Trophoblast cell (in vitro differentiated cells and primary cell): ENCODE data around the gene RIC8B.
A peak's percentile ranks its signal among the peaks of the same experiment; 100 is the strongest.

Source experiments
- DNase-seq, 2 donors: peaks; one replicate each; pipeline ENCODE4 v3.0.0-alpha.2; 2016
- H2AFZ ChIP-seq: 2 replicates; pipeline ENCODE4 v1.6.1; 2013; ENCODE audit warnings: low read length, moderate library complexity, mild to moderate bottlenecking; ENCODE audit not compliant: insufficient read depth, poor library complexity
- H2AK5ac ChIP-seq: 2 replicates; pipeline ENCODE4 v1.6.1; 2013; ENCODE audit warnings: mild to moderate bottlenecking, low read length
- H2BK120ac ChIP-seq: 2 replicates; pipeline ENCODE4 v1.6.1; 2013; ENCODE audit warnings: low read length, mild to moderate bottlenecking, moderate library complexity; ENCODE audit not compliant: insufficient read depth, poor library complexity
- H2BK12ac ChIP-seq: 2 replicates; pipeline ENCODE4 v1.6.1; 2013; ENCODE audit warnings: mild to moderate bottlenecking, low read length, moderate library complexity
- H2BK5ac ChIP-seq: 2 replicates; pipeline ENCODE4 v1.6.1; 2013; ENCODE audit warnings: low read length, low read depth, moderate library complexity, mild to moderate bottlenecking; ENCODE audit not compliant: poor library complexity
- H3K14ac ChIP-seq: 2 replicates; pipeline ENCODE4 v1.6.1; 2013; ENCODE audit warnings: mild to moderate bottlenecking, low read length
- H3K18ac ChIP-seq: 2 replicates; pipeline ENCODE4 v1.6.1; 2013; ENCODE audit warnings: mild to moderate bottlenecking, low read length
- H3K23ac ChIP-seq: 2 replicates; pipeline ENCODE4 v1.6.1; 2013; ENCODE audit warnings: low read length
- H3K27ac ChIP-seq: 2 replicates; pipeline ENCODE4 v1.5.1; 2013; ENCODE audit warnings: low read depth, mild to moderate bottlenecking, inconsistent platforms, low read length, moderate library complexity
- H3K27me3 ChIP-seq: 2 replicates; pipeline ENCODE4 v1.6.1; 2013; ENCODE audit warnings: inconsistent platforms, mild to moderate bottlenecking, low read length, moderate library complexity; ENCODE audit not compliant: insufficient read depth
- H3K36me3 ChIP-seq, 2 experiments: 1 replicate in 1 of 2; 2 replicates in 1 of 2; pipeline ENCODE4 v1.6.1; 2013; ENCODE audit warnings: low read length in 2 of 2, mild to moderate bottlenecking in 2 of 2, moderate library complexity in 1 of 2; ENCODE audit not compliant: insufficient read depth in 2 of 2, control insufficient read depth in 1 of 2
- H3K4ac ChIP-seq: 2 replicates; pipeline ENCODE4 v1.6.1; 2013; ENCODE audit warnings: low read depth, mild to moderate bottlenecking, low read length, moderate library complexity
- H3K4me1 ChIP-seq, 2 experiments: 1 replicate in 1 of 2; 2 replicates in 1 of 2; pipeline ENCODE4 v1.6.1; 2013; ENCODE audit warnings: low read length in 2 of 2, mild to moderate bottlenecking in 2 of 2, moderate library complexity in 1 of 2; ENCODE audit not compliant: insufficient read depth in 2 of 2, control insufficient read depth in 1 of 2
- H3K4me2 ChIP-seq: 2 replicates; pipeline ENCODE4 v1.6.1; 2013; ENCODE audit warnings: inconsistent platforms, mild to moderate bottlenecking, low read length, moderate library complexity
- H3K4me3 ChIP-seq: 2 replicates; pipeline ENCODE4 v1.5.1; 2013; ENCODE audit warnings: mild to moderate bottlenecking, low read depth, low read length, inconsistent platforms
- H3K79me1 ChIP-seq: one replicate; pipeline ENCODE4 v1.6.1; 2013; ENCODE audit warnings: low read length
- H3K79me2 ChIP-seq: 2 replicates; pipeline ENCODE4 v1.6.1; 2013; ENCODE audit warnings: low read length, mild to moderate bottlenecking; ENCODE audit not compliant: control insufficient read depth, insufficient read depth, poor library complexity
- H3K9ac ChIP-seq: 2 replicates; pipeline ENCODE4 v1.6.1; 2013; ENCODE audit warnings: mild to moderate bottlenecking, low read length
- H3K9me3 ChIP-seq: 2 replicates; pipeline ENCODE4 v1.6.1; 2013; ENCODE audit warnings: low read depth, mild to moderate bottlenecking, control low read depth, inconsistent platforms, low read length; ENCODE audit not compliant: insufficient read depth
- H4K12ac ChIP-seq: 2 replicates; pipeline ENCODE4 v1.6.1; 2013; ENCODE audit warnings: low read depth, mild to moderate bottlenecking, low read length, moderate library complexity
- H4K8ac ChIP-seq: 2 replicates; pipeline ENCODE4 v1.6.1; 2013; ENCODE audit warnings: low read depth, mild to moderate bottlenecking, low read length, moderate library complexity
- H4K91ac ChIP-seq: one replicate; pipeline ENCODE4 v1.6.1; 2013; ENCODE audit warnings: low read depth, mild to moderate bottlenecking, low read length, moderate library complexity
- WGBS: extraction: QIAGEN DNeasy Blood & Tissue Kit; methylation state at CpG from one replicate; pipeline ENCODE4 v1.1.7; 2013; ENCODE audit warnings: missing lambda C conversion rate; ENCODE audit not compliant: insufficient read length, insufficient coverage; ENCODE audit errors: extremely low coverage; 5-methylcytosine and 5-hydroxymethylcytosine counted together

RIC8B gene

GRCh38 chr12:106753526-106753925, 21.0 kb upstream of the RIC8B start:
- Histone ChIP-seq H4K8ac (no peak overlapping the region), H3K18ac (no peak overlapping the region), H3K27me3 (no peaks in the 10 kb centered on the region), H2BK5ac (no peak overlapping the region), H3K23ac (peak overlapping the region; percentile 18), H3K14ac (no peak overlapping the region), H3K4ac (no peak overlapping the region), H3K9ac (no peak overlapping the region), H3K4me2 (no peak overlapping the region), H3K36me3 (no peaks in the 10 kb centered on the region), H4K91ac (no peak overlapping the region), H2BK120ac (no peak overlapping the region), H3K79me2 (no peaks in the 10 kb centered on the region), H2AK5ac (no peak overlapping the region), H2AFZ (no peak overlapping the region), H3K27ac (no peak overlapping the region), H3K4me3 (no peak overlapping the region), H3K79me1 (no peaks in the 10 kb centered on the region), H3K4me1 (no peaks in the 10 kb centered on the region), H4K12ac (no peak overlapping the region), H2BK12ac (no peak overlapping the region), H3K9me3 (no peaks in the 10 kb centered on the region)
- no peak for DNase-seq
- no CpG with 5 or more reads among the region's 7 CpGs for WGBS

DNA sequence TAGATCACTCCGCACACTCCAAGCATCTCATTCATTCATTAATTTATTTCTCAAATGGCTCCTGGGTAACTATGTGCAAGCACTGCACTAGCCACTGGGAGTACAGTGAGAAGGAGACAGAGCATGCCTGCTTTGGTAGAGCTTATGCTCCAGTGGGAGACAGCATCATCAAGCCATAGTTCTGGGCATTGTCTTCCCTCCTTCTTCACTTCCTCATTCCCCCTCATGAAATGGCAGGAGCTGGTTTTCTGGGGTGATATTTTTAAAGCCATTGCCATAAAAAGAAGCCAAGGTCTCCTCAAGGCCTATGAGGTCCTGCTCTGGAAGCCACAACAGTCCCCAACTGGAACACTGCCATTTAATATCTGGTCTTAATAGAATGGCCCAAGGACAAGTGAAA, 20.2 kb upstream of the RIC8B start:
- no peaks in the 10 kb centered on the region for H3K79me1 ChIP-seq
- no peak overlapping the region for H3K27ac ChIP-seq
- H3K4me3 ChIP-seq: no peak overlapping the region
- no peaks in the 10 kb centered on the region for H3K27me3 ChIP-seq
- no peak overlapping the region for H4K91ac ChIP-seq
- no peak overlapping the region for H2AFZ ChIP-seq
- H3K4me1 ChIP-seq: no peaks in the 10 kb centered on the region
- H3K23ac ChIP-seq: no peak overlapping the region
- H3K9ac ChIP-seq: no peak overlapping the region
- H3K9me3 ChIP-seq: no peaks in the 10 kb centered on the region
- no peak overlapping the region for H2BK120ac ChIP-seq
- no peaks in the 10 kb centered on the region for H3K36me3 ChIP-seq
- no peaks in the 10 kb centered on the region for H3K79me2 ChIP-seq
- no peak overlapping the region for H2BK5ac ChIP-seq
- no peak overlapping the region for H2AK5ac ChIP-seq
- H2BK12ac ChIP-seq: no peak overlapping the region
- whole genome bisulfite sequencing: no CpG with 5 or more reads among the region's 1 CpG
- no peak overlapping the region for H4K8ac ChIP-seq
- no peak for DNase-seq
- H4K12ac ChIP-seq: no peak overlapping the region
- H3K14ac ChIP-seq: no peak overlapping the region
- H3K18ac ChIP-seq: no peak overlapping the region
- H3K4ac ChIP-seq: no peak overlapping the region
- no peak overlapping the region for H3K4me2 ChIP-seq

GRCh38 chr12:106757623-106758348, 16.7 kb upstream of the RIC8B start:
- Histone ChIP-seq H4K8ac (no peak overlapping the region), H3K27ac (no peak overlapping the region), H3K4me2 (no peak overlapping the region), H3K79me2 (no peaks in the 10 kb centered on the region), H2AFZ (no peak overlapping the region), H4K91ac (no peak overlapping the region), H3K4ac (no peak overlapping the region), H3K9ac (no peak overlapping the region), H3K27me3 (no peaks in the 10 kb centered on the region), H3K4me1 (peaks cover 0 to 2% of the 10 kb centered on the region in 2 experiments), H3K79me1 (no peaks in the 10 kb centered on the region), H4K12ac (no peak overlapping the region), H3K14ac (no peak overlapping the region), H3K36me3 (no peaks in the 10 kb centered on the region), H2AK5ac (no peak overlapping the region), H3K9me3 (no peaks in the 10 kb centered on the region), H2BK120ac (no peak overlapping the region), H3K18ac (no peak overlapping the region), H3K23ac (no peak overlapping the region), H2BK5ac (no peak overlapping the region), H3K4me3 (no peak overlapping the region), H2BK12ac (no peak overlapping the region)
- DNase-seq: no peak
- WGBS: no CpG with 5 or more reads among the region's 6 CpGs

GRCh38 chr12:106758349-106759110, 16.0 kb upstream of the RIC8B start:
- H3K9me3 ChIP-seq: no peaks in the 10 kb centered on the region
- H4K91ac ChIP-seq: no peak overlapping the region
- no peak overlapping the region for H3K4me3 ChIP-seq
- no peak overlapping the region for H2BK120ac ChIP-seq
- H3K4me1 ChIP-seq: peaks cover 0 to 2% of the 10 kb centered on the region in 2 experiments
- no peak overlapping the region for H2BK5ac ChIP-seq
- H4K12ac ChIP-seq: no peak overlapping the region
- H3K27me3 ChIP-seq: no peaks in the 10 kb centered on the region
- no peaks in the 10 kb centered on the region for H3K79me2 ChIP-seq
- DNase-seq: no peak
- H2AK5ac ChIP-seq: no peak overlapping the region
- no peak overlapping the region for H3K9ac ChIP-seq
- no peak overlapping the region for H3K18ac ChIP-seq
- no CpG with 5 or more reads among the region's 7 CpGs for WGBS
- no peak overlapping the region for H3K4me2 ChIP-seq
- no peak overlapping the region for H3K4ac ChIP-seq
- no peak overlapping the region for H3K27ac ChIP-seq
- no peak overlapping the region for H4K8ac ChIP-seq
- no peak overlapping the region for H3K23ac ChIP-seq
- H3K36me3 ChIP-seq: no peaks in the 10 kb centered on the region
- H3K14ac ChIP-seq: no peak overlapping the region
- H2AFZ ChIP-seq: no peak overlapping the region
- H3K79me1 ChIP-seq: no peaks in the 10 kb centered on the region
- no peak overlapping the region for H2BK12ac ChIP-seq
